Measurements from ENCODE around the gene THSD4. TPM values are rescaled to one million over a fixed set of nuclear protein-coding genes. Genes with fewer than 3 reads are reported as not detected.
A peak's percentile ranks its signal among the peaks of the same experiment; 100 is the strongest.

The THSD4 gene
- total RNA-seq, 3 donors from 2014 or later = 18.3 to 46.2 (median 27.1) TPM

GRCh38 chr15:71078506-71079207, 36.6 kb upstream of the THSD4 start:
- DNase-seq (peak in 1 of 3 donors; percentile 46), ATAC-seq (peak; percentile 40)
- Histone ChIP-seq H3K4me1 (ENCODE audit: low read depth) (peaks cover 10% of the 10 kb centered on the region), H3K36me3 (ENCODE audit: low read depth) (no peaks in the 10 kb centered on the region), H3K9me3 (no peaks in the 10 kb centered on the region), H3K4me3 (no peak overlapping the region)
- intact Hi-C loops (cut with DNase I, micrococcal nuclease) = no loop called here
- no peak for TF ChIP-seq CTCF (IDR thresholded peaks at IDR 0.05)

GRCh38 chr15:71079208-71080044, 35.8 kb upstream of the THSD4 start:
- peak; percentile 84 for ATAC-seq
- Histone ChIP-seq H3K4me1 (ENCODE audit: low read depth) (peaks cover 10% of the 10 kb centered on the region), H3K4me3 (no peak overlapping the region), H3K36me3 (ENCODE audit: low read depth) (no peaks in the 10 kb centered on the region), H3K9me3 (no peaks in the 10 kb centered on the region)
- no peak for TF ChIP-seq CTCF (IDR thresholded peaks at IDR 0.05)
- DNase-seq = peak; percentile 41 to 68 (median 63)
- intact Hi-C loops (cut with DNase I, micrococcal nuclease) = no loop called here

GRCh38 chr15:71080166-71080565, 35.1 kb upstream of the THSD4 start:
- Histone ChIP-seq H3K4me3 (no peak overlapping the region), H3K36me3 (ENCODE audit: low read depth) (no peaks in the 10 kb centered on the region), H3K9me3 (no peaks in the 10 kb centered on the region), H3K4me1 (ENCODE audit: low read depth) (peaks cover 10% of the 10 kb centered on the region)
- ATAC-seq (peak; percentile 1), DNase-seq (no peak)
- intact Hi-C loops (cut with DNase I, micrococcal nuclease) = no loop called here
- TF ChIP-seq CTCF (IDR thresholded peaks at IDR 0.05) = no peak

- intact Hi-C loops (cut with DNase I, micrococcal nuclease) = no loop called here
- no peaks in the 10 kb centered on the region for H3K36me3 ChIP-seq (ENCODE audit: low read depth)
- no peak overlapping the region for H3K4me3 ChIP-seq
- DNase-seq = no peak
- peak; percentile 3 for ATAC-seq
- no peak for TF ChIP-seq CTCF (IDR thresholded peaks at IDR 0.05)
- H3K9me3 ChIP-seq = no peaks in the 10 kb centered on the region
- H3K4me1 ChIP-seq (ENCODE audit: low read depth) = peaks cover 10% of the 10 kb centered on the region
Observed at GRCh38 chr15:71080705-71081104, 34.6 kb upstream of the THSD4 start.

- ATAC-seq = no peak
- H3K9me3 ChIP-seq = no peaks in the 10 kb centered on the region
- no peak for TF ChIP-seq CTCF (IDR thresholded peaks at IDR 0.05)
- intact Hi-C loops (cut with DNase I, micrococcal nuclease) = no loop called here
- H3K4me3 ChIP-seq = no peak overlapping the region
- DNase-seq = no peak
- H3K36me3 ChIP-seq (ENCODE audit: low read depth) = no peaks in the 10 kb centered on the region
- H3K4me1 ChIP-seq (ENCODE audit: low read depth) = peaks cover 10% of the 10 kb centered on the region
Observed at GRCh38 chr15:71082803-71083202, 32.5 kb upstream of the THSD4 start.

Measured in mucosa of descending colon (tissue), 3 donors.